Neural cell (in vitro differentiated cells): ENCODE results near the gene INSIG1.

ENCODE experiments used
- CTCF ChIP-seq: fragments of 450-650 bp; IDR thresholded peaks from 2 replicates; pipeline ENCODE4 v1.5.1; 2014; ENCODE audit warnings: antibody characterized with exemption, mild to moderate bottlenecking, moderate library complexity; ENCODE audit not compliant: poor library complexity, severe bottlenecking
- EP300 ChIP-seq: fragments of 450-650 bp; conservative IDR thresholded peaks from 2 replicates; pipeline ENCODE4 v1.6.1; 2014; ENCODE audit warnings: antibody characterized with exemption, mild to moderate bottlenecking, moderate library complexity; ENCODE audit not compliant: poor library complexity, severe bottlenecking
- EZH2 ChIP-seq: fragments of 200-600, 300-800 bp; shearing (Covaris generic), sonication (generic); IDR thresholded peaks from 2 replicates; pipeline ENCODE4 v1.6.1; 2014; ENCODE audit warnings: antibody characterized with exemption, low read length, borderline replicate concordance, mild to moderate bottlenecking; ENCODE audit not compliant: insufficient read depth, poor library complexity, severe bottlenecking
- MXI1 ChIP-seq: fragments of 450-650 bp; conservative IDR thresholded peaks from 2 replicates; pipeline ENCODE4 v1.6.1; 2014; ENCODE audit warnings: antibody characterized with exemption, mild to moderate bottlenecking; ENCODE audit not compliant: poor library complexity, severe bottlenecking
- POLR2AphosphoS5 ChIP-seq: IDR thresholded peaks from 2 replicates; pipeline ENCODE4 v1.6.1; 2012
- RAD21 ChIP-seq: fragments of 450-650 bp; conservative IDR thresholded peaks from 2 replicates; pipeline ENCODE4 v1.6.1; 2014; ENCODE audit warnings: antibody characterized with exemption, mild to moderate bottlenecking, moderate library complexity
- REST ChIP-seq: IDR thresholded peaks from 2 replicates; pipeline ENCODE4 v1.6.1; 2012; ENCODE audit warnings: borderline replicate concordance
- SMC3 ChIP-seq: fragments of 450-650 bp; conservative IDR thresholded peaks from 2 replicates; pipeline ENCODE4 v1.6.1; 2014; ENCODE audit warnings: antibody characterized with exemption, mild to moderate bottlenecking, moderate library complexity; ENCODE audit not compliant: poor library complexity
- TAF1 ChIP-seq: IDR thresholded peaks from 2 replicates; pipeline ENCODE4 v1.6.1; 2012; ENCODE audit warnings: low read depth

GRCh38 chr7:155336812-155337602 lies 39.3 kb downstream of the INSIG1 start:
- TF ChIP-seq RAD21, result no peak
- no peak for TF ChIP-seq CTCF
- no peak for TF ChIP-seq MXI1
- no peak for TF ChIP-seq EZH2
- TF ChIP-seq POLR2AphosphoS5, result no peak
- TF ChIP-seq EP300, result no peak
- TF ChIP-seq TAF1, result no peak
- TF ChIP-seq REST, result no peak
- TF ChIP-seq SMC3, result no peak
